Measurements from ENCODE around the gene AOAH. TPM values are rescaled to one million over a fixed set of nuclear protein-coding genes. Genes with fewer than 3 reads are reported as not detected.

AOAH gene
- total RNA-seq, 1 experiment from 2014 or later, result 0.61 TPM

DNA sequence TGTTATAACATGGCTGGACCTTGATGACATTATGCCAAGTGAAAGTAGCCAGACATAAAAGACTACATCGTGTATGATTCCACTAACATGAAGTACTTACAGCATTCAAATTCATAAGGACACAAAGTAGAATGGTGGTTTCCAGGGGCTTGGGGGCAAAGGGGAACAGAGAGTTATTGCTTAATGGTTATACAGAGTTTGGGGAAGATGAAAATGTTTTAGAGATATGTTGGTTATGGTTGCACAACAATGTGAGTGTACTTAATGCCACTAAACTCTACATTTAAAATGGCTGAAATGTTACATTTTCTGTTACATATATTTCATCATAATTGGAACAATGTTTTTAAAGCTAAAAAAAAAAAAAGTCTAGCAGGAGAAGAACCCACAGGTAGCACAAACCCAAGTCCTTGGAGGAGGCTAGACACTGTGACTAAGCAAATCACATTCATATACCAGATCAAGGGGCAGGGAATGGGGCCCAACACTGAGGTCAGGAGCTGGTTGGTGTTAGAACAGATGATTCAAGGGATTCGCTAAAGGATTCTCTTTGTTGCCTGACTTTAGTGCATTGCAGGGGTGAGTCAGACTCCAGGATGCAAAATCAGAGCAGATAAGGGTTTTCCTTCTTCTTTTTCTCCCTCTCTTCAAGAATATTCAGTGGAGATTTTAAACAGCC lies 25.1 kb upstream of the AOAH start:
- no peaks in the 10 kb centered on the region for H3K9me3 ChIP-seq (replicated peaks)
- H3K27me3 ChIP-seq (replicated peaks), result 0 out of 2 replicates have a peak, but pooled peaks cover 3% of the 10 kb centered on the region
- H3K36me3 ChIP-seq, result no peaks in the 10 kb centered on the region
- peaks cover 5% of the 10 kb centered on the region; the same call in 1 of the 2 replicates for H3K4me1 ChIP-seq (replicated peaks)
- no peak for DNase-seq (ENCODE audit: low read depth in 1 of 2, low spot score in 2 of 2)
- no peak overlapping the region for H3K27ac ChIP-seq
- H3K4me3 ChIP-seq, result no peak overlapping the region

DNA sequence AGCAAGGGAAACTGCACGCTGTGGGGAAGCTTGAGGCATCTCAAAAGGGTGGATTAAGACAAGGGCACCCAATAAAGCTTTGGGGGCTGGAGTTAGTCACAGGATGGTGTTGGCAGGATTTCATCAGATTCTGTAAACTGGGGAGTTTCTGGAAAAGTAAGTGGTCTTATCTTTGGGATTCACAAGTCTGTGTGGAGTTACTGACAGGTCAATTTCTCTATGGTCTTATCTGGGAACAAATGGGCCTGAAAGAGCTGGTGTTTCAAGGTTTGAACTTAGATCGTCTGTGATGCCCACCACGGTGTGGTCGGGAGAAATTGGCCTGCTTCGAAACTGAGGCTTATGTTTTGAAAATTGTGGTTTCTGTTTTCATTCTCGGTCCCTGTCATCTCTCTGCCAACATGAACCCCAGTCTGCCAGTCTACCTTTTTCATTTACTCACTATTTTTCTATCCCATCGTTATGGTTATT lies 23.8 kb upstream of the AOAH start:
- no peaks in the 10 kb centered on the region for H3K36me3 ChIP-seq
- no peak for DNase-seq (ENCODE audit: low read depth in 1 of 2, low spot score in 2 of 2)
- peaks cover 5% of the 10 kb centered on the region; the same call in 1 of the 2 replicates for H3K4me1 ChIP-seq (replicated peaks)
- H3K27ac ChIP-seq, result no peak overlapping the region
- H3K27me3 ChIP-seq (replicated peaks), result no peaks in the 10 kb centered on the region
- H3K9me3 ChIP-seq (replicated peaks), result no peaks in the 10 kb centered on the region
- no peak overlapping the region for H3K4me3 ChIP-seq

DNA sequence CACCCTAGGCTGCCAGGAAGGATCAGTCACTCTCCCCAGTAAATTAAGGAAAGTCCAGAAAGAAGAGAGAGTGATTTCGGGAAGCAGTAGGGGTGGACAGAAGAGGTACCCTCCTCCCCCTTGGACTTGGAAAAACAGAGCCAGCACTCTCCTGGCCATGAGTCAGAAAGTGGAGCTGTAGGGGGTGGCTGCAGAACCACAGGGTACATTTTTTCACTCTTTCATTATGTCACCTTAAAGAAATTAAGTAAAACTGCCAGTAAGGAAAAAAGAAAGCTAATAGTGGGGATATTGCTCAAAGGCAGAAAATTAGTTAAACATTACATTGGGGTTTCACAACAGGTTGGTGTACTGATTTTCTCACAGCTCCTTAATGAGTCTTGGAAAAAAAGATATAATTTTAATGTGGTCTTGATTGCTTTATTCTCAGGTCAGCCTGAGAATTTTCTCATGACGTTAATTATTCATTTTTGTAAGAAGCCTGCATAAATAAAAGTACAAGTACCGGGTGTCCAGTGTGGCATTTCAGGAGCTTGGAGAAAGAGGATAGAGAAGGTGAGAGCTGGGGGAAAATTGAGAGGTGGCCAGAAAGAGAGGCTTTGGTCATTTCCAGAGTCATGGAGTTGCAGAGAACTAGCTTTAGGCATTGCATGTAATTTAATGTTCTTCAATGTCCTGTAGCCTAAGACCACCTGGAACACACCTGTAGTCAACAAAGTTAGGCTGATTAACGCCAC lies 23.2 kb upstream of the AOAH start:
- H3K27ac ChIP-seq, result no peak overlapping the region
- no peaks in the 10 kb centered on the region for H3K9me3 ChIP-seq (replicated peaks)
- H3K27me3 ChIP-seq (replicated peaks), result no peaks in the 10 kb centered on the region
- no peak overlapping the region for H3K4me3 ChIP-seq
- H3K4me1 ChIP-seq (replicated peaks), result peaks cover 5% of the 10 kb centered on the region; the same call in 1 of the 2 replicates
- DNase-seq (ENCODE audit: low read depth in 1 of 2, low spot score in 2 of 2), result no peak
- H3K36me3 ChIP-seq, result no peaks in the 10 kb centered on the region

GRCh38 chr7:36746347-36746746 lies 22.1 kb upstream of the AOAH start:
- Histone ChIP-seq H3K27ac (no peak overlapping the region), H3K4me1 (replicated peaks) (peaks cover 5% of the 10 kb centered on the region; the same call in 1 of the 2 replicates), H3K4me3 (no peak overlapping the region), H3K36me3 (no peaks in the 10 kb centered on the region), H3K9me3 (replicated peaks) (no peaks in the 10 kb centered on the region), H3K27me3 (replicated peaks) (no peaks in the 10 kb centered on the region)
- DNase-seq (ENCODE audit: low read depth in 1 of 2, low spot score in 2 of 2), result no peak

DNA sequence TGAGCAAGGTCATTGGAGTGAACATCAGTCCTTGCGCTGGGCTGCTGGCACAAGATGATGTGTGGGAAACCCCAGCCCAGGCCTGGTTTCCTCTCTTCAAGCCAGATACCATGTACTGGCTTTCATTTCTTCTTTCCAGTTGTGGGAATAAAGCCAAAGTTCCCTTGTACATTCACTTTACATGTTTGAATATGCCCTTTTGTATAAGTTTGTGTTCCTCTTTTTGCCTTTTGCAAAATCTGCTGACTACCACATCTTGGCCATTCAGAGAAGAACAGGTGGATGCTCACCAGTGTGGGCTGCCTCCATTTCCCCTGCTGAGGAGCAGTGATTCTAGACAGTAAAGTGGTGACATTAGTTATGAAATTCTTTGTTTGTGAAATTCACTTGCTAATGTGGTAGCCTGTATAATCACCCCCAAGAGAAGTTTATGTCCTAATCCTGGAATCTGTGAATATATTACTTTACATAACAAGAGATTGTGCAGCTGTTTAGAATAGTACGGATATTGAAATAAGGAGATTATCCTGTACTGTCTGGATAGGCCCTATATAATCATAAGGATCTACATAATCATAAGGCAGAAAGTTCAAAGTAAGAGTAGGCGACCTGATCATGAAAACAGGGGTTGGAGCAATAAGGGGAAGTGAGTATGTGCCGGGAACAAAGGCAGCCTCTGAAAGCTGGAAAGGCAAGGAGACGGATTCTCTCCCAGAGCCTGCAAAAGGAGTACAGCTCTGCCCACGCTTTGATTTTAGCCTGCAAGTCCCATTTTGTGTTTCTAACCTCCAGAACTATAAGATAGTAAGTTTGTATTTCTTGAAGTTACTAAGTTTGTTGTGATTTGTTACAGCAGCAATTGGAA lies 18.8 kb upstream of the AOAH start:
- DNase-seq (ENCODE audit: low read depth in 1 of 2, low spot score in 2 of 2), result no peak
- H3K4me1 ChIP-seq (replicated peaks), result peaks cover 5% of the 10 kb centered on the region; the same call in 1 of the 2 replicates

GRCh38 chr7:36741866-36742265 lies 17.6 kb upstream of the AOAH start:
- Histone ChIP-seq H3K9me3 (replicated peaks) (no peaks in the 10 kb centered on the region), H3K4me1 (replicated peaks) (no peaks in the 10 kb centered on the region), H3K27me3 (replicated peaks) (no peaks in the 10 kb centered on the region), H3K27ac (no peak overlapping the region), H3K36me3 (no peaks in the 10 kb centered on the region), H3K4me3 (no peak overlapping the region)
- no peak for DNase-seq (ENCODE audit: low read depth in 1 of 2, low spot score in 2 of 2)

More for the DNA sequence above, 18.8 kb upstream of the AOAH start:
- Histone ChIP-seq H3K27ac (no peak overlapping the region), H3K27me3 (replicated peaks) (no peaks in the 10 kb centered on the region), H3K9me3 (replicated peaks) (no peaks in the 10 kb centered on the region), H3K36me3 (no peaks in the 10 kb centered on the region), H3K4me3 (no peak overlapping the region)

- H3K27ac ChIP-seq, result no peak overlapping the region
- 0 out of 2 replicates have a peak, but pooled peaks cover 2% of the 10 kb centered on the region for H3K27me3 ChIP-seq (replicated peaks)
- no peaks in the 10 kb centered on the region for H3K4me1 ChIP-seq (replicated peaks)
- H3K36me3 ChIP-seq, result no peaks in the 10 kb centered on the region
- no peak overlapping the region for H3K4me3 ChIP-seq
- H3K9me3 ChIP-seq (replicated peaks), result no peaks in the 10 kb centered on the region
- no peak for DNase-seq (ENCODE audit: low read depth in 1 of 2, low spot score in 2 of 2)
These were observed 15.1 kb upstream of the AOAH start for GRCh38 chr7:36739351-36739750.

DNA sequence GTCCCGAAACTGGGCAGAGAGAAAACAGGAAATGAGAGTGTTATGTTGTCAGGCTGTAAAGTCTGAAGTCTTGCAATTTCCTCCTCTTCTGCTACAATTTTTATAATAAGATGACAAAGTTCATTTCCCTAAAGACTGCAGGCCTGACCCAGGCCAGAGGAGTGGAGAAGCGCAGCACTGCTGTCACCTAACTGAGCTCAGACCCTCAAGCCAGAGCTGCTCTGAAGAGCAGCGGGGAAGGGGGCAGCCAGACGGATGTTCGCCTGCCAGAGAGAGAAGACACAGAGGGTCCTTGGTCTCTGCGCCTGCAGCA lies 12.6 kb upstream of the AOAH start:
- no peaks in the 10 kb centered on the region for H3K36me3 ChIP-seq
- no peaks in the 10 kb centered on the region for H3K9me3 ChIP-seq (replicated peaks)
- 0 out of 2 replicates have a peak, but pooled peaks cover 2% of the 10 kb centered on the region for H3K27me3 ChIP-seq (replicated peaks)
- DNase-seq (ENCODE audit: low read depth in 1 of 2, low spot score in 2 of 2), result no peak
- H3K4me1 ChIP-seq (replicated peaks), result no peaks in the 10 kb centered on the region
- no peak overlapping the region for H3K4me3 ChIP-seq
- H3K27ac ChIP-seq, result no peak overlapping the region

GRCh38 chr7:36736090-36736898 lies 12.0 kb upstream of the AOAH start:
- no peak for DNase-seq (ENCODE audit: low read depth in 1 of 2, low spot score in 2 of 2)

DNA sequence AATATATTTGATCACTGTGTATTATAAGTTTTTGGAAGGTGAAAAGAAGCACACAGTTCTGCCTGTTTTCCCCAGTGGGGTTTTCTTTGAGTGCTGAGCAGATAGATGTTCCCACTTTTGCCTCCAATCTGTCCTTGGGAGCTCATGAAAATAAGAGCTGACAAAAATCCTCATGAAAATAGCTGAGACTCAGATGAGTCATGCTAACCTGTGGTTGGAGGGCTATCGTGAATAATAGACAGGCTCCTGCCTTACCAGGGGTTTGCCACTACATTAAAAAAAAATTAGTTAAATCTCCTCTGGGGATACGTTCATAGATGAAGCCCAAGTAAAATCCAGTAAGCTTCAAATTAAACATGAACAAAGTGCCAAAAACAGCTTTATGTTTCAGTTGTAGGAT lies 10.9 kb upstream of the AOAH start:
- Histone ChIP-seq H3K36me3 (no peaks in the 10 kb centered on the region), H3K27ac (no peak overlapping the region), H3K4me1 (replicated peaks) (no peaks in the 10 kb centered on the region), H3K9me3 (replicated peaks) (no peaks in the 10 kb centered on the region), H3K4me3 (no peak overlapping the region), H3K27me3 (replicated peaks) (0 out of 2 replicates have a peak, but pooled peaks cover 2% of the 10 kb centered on the region)
- DNase-seq (ENCODE audit: low read depth in 1 of 2, low spot score in 2 of 2), result no peak

More at GRCh38 chr7:36736090-36736898, 12.0 kb upstream of the AOAH start:
- Histone ChIP-seq H3K27ac (no peak overlapping the region), H3K4me3 (no peak overlapping the region), H3K4me1 (replicated peaks) (no peaks in the 10 kb centered on the region), H3K27me3 (replicated peaks) (0 out of 2 replicates have a peak, but pooled peaks cover 2% of the 10 kb centered on the region), H3K9me3 (replicated peaks) (no peaks in the 10 kb centered on the region), H3K36me3 (no peaks in the 10 kb centered on the region)

- no peak for DNase-seq (ENCODE audit: low read depth in 1 of 2, low spot score in 2 of 2)
- 0 out of 2 replicates have a peak, but pooled peaks cover 2% of the 10 kb centered on the region for H3K27me3 ChIP-seq (replicated peaks)
- H3K36me3 ChIP-seq, result no peaks in the 10 kb centered on the region
- no peaks in the 10 kb centered on the region for H3K4me1 ChIP-seq (replicated peaks)
- no peak overlapping the region for H3K27ac ChIP-seq
- no peak overlapping the region for H3K4me3 ChIP-seq
- H3K9me3 ChIP-seq (replicated peaks), result no peaks in the 10 kb centered on the region
These were observed 10.4 kb upstream of the AOAH start for GRCh38 chr7:36734731-36735130.

- H3K9me3 ChIP-seq (replicated peaks), result no peaks in the 10 kb centered on the region
- H3K27me3 ChIP-seq (replicated peaks), result 0 out of 2 replicates have a peak, but pooled peaks cover 2% of the 10 kb centered on the region
- DNase-seq (ENCODE audit: low read depth in 1 of 2, low spot score in 2 of 2), result no peak
- no peak overlapping the region for H3K4me3 ChIP-seq
- H3K4me1 ChIP-seq (replicated peaks), result no peaks in the 10 kb centered on the region
- H3K36me3 ChIP-seq, result no peaks in the 10 kb centered on the region
- no peak overlapping the region for H3K27ac ChIP-seq
These were observed 9.1 kb upstream of the AOAH start for GRCh38 chr7:36733411-36733810.

- Histone ChIP-seq H3K9me3 (replicated peaks) (no peaks in the 10 kb centered on the region), H3K36me3 (no peaks in the 10 kb centered on the region), H3K27ac (no peak overlapping the region), H3K27me3 (replicated peaks) (0 out of 2 replicates have a peak, but pooled peaks cover 2% of the 10 kb centered on the region), H3K4me1 (replicated peaks) (no peaks in the 10 kb centered on the region), H3K4me3 (no peak overlapping the region)
- no peak for DNase-seq (ENCODE audit: low read depth in 1 of 2, low spot score in 2 of 2)
These were observed 8.5 kb upstream of the AOAH start for GRCh38 chr7:36732806-36733205.

Data from SJSA1 (cell line).